Measurements from ENCODE around the gene RNASEH1.

DNA sequence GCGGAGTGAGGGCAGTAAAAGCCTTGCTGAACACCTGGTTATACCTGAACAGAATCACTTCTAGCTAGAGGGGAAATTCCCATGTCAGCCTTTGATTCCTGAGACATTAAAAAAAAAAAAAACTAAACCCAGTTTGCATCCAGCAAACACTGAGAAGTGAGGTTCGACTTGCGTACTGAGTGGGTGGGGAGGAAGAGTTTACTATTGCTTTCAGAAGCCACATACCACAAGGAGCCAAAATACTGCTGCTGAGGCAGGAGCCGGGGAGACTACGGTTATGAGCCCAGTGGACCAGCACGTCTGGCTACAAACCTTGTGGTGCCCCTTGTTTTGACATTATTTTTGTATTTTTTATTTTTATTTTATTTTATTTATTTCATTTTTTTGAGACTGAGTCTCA lies 39.4 kb upstream of the RNASEH1 start:
- TF ChIP-seq, protein P1, sequence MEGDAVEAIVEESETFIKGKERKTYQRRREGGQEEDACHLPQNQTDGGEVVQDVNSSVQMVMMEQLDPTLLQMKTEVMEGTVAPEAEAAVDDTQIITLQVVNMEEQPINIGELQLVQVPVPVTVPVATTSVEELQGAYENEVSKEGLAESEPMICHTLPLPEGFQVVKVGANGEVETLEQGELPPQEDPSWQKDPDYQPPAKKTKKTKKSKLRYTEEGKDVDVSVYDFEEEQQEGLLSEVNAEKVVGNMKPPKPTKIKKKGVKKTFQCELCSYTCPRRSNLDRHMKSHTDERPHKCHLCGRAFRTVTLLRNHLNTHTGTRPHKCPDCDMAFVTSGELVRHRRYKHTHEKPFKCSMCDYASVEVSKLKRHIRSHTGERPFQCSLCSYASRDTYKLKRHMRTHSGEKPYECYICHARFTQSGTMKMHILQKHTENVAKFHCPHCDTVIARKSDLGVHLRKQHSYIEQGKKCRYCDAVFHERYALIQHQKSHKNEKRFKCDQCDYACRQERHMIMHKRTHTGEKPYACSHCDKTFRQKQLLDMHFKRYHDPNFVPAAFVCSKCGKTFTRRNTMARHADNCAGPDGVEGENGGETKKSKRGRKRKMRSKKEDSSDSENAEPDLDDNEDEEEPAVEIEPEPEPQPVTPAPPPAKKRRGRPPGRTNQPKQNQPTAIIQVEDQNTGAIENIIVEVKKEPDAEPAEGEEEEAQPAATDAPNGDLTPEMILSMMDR (IDR thresholded peaks at IDR 0.05; ENCODE audit: insufficient read depth, low read length): no peak
- TF ChIP-seq POLR2AphosphoS5 (IDR thresholded peaks at IDR 0.05; ENCODE audit: low read depth): no peak
- TF ChIP-seq, protein P2, sequence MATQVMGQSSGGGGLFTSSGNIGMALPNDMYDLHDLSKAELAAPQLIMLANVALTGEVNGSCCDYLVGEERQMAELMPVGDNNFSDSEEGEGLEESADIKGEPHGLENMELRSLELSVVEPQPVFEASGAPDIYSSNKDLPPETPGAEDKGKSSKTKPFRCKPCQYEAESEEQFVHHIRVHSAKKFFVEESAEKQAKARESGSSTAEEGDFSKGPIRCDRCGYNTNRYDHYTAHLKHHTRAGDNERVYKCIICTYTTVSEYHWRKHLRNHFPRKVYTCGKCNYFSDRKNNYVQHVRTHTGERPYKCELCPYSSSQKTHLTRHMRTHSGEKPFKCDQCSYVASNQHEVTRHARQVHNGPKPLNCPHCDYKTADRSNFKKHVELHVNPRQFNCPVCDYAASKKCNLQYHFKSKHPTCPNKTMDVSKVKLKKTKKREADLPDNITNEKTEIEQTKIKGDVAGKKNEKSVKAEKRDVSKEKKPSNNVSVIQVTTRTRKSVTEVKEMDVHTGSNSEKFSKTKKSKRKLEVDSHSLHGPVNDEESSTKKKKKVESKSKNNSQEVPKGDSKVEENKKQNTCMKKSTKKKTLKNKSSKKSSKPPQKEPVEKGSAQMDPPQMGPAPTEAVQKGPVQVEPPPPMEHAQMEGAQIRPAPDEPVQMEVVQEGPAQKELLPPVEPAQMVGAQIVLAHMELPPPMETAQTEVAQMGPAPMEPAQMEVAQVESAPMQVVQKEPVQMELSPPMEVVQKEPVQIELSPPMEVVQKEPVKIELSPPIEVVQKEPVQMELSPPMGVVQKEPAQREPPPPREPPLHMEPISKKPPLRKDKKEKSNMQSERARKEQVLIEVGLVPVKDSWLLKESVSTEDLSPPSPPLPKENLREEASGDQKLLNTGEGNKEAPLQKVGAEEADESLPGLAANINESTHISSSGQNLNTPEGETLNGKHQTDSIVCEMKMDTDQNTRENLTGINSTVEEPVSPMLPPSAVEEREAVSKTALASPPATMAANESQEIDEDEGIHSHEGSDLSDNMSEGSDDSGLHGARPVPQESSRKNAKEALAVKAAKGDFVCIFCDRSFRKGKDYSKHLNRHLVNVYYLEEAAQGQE (IDR thresholded peaks at IDR 0.05; ENCODE audit: insufficient replicate concordance, low read depth): no peak

Data from HL-60 (cell line).